Daoy (cell line): ENCODE data around the gene GIGYF2. TPM values are rescaled to one million over a fixed set of nuclear protein-coding genes. Genes with fewer than 3 reads are reported as not detected.

Experiments used
- DNase-seq: peaks from one replicate; pipeline ENCODE4 v3.0.0-alpha.2; 2015; ENCODE audit warnings: low read depth
- total RNA-seq: library from RNA; depleted of rRNA; stranded (reverse); fragments of >200 nt; shearing (Covaris generic); gene quantifications from 2 replicates; pipeline ENCODE4 v1.2.3, GENCODE V29; 2014

GIGYF2 gene
- total RNA-seq, 1 experiment from 2014 or later: 56.9 TPM

GRCh38 chr2:232761301-232761907 lies 64.3 kb downstream of the GIGYF2 start:
- DNase-seq: peak; percentile 14

- no peak for DNase-seq
These were observed 70.7 kb downstream of the GIGYF2 start for GRCh38 chr2:232767866-232768265.

- DNase-seq: no peak
These were observed 73.1 kb downstream of the GIGYF2 start for GRCh38 chr2:232770207-232770606.

- DNase-seq: no peak
These were observed 74.7 kb downstream of the GIGYF2 start for GRCh38 chr2:232771870-232772269.

GRCh38 chr2:232772531-232772930 lies 75.4 kb downstream of the GIGYF2 start:
- no peak for DNase-seq

GRCh38 chr2:232773815-232774214 lies 76.7 kb downstream of the GIGYF2 start:
- no peak for DNase-seq

- DNase-seq: no peak
These were observed 79.3 kb downstream of the GIGYF2 start, which contains the start of gene KCNJ13 for GRCh38 chr2:232776435-232776834. TSS of gene KCNJ13 (minus strand) at chr2:232776565. CDS start at chr2:232771362, 5,203 bp downstream.

- no peak for DNase-seq
These were observed 80.1 kb downstream of the GIGYF2 start for GRCh38 chr2:232777276-232777675.

GRCh38 chr2:232779465-232779864 lies 82.3 kb downstream of the GIGYF2 start:
- no peak for DNase-seq

- DNase-seq: no peak
These were observed 82.8 kb downstream of the GIGYF2 start for GRCh38 chr2:232779934-232780333.

GRCh38 chr2:232781765-232782164 lies 84.6 kb downstream of the GIGYF2 start:
- peak; percentile 82 for DNase-seq

- no peak for DNase-seq
These were observed 86.1 kb downstream of the GIGYF2 start for GRCh38 chr2:232783278-232783677.

GRCh38 chr2:232787806-232788205 lies 90.7 kb downstream of the GIGYF2 start:
- no peak for DNase-seq

GRCh38 chr2:232789082-232789481 lies 92.0 kb downstream of the GIGYF2 start:
- DNase-seq: no peak

- no peak for DNase-seq
These were observed 94.4 kb downstream of the GIGYF2 start for GRCh38 chr2:232791518-232791917.

- no peak for DNase-seq
These were observed 96.1 kb downstream of the GIGYF2 start for GRCh38 chr2:232793271-232793670.

GRCh38 chr2:232794981-232795380 lies 97.8 kb downstream of the GIGYF2 start:
- no peak for DNase-seq

GRCh38 chr2:232795920-232796319 lies 98.8 kb downstream of the GIGYF2 start:
- no peak for DNase-seq

GRCh38 chr2:232798187-232798586 lies 101.1 kb downstream of the GIGYF2 start:
- DNase-seq: no peak

GRCh38 chr2:232800166-232800565 lies 103.0 kb downstream of the GIGYF2 start:
- DNase-seq: no peak

- no peak for DNase-seq
These were observed 105.0 kb downstream of the GIGYF2 start for GRCh38 chr2:232802091-232802490.

- no peak for DNase-seq
These were observed 112.4 kb downstream of the GIGYF2 start for GRCh38 chr2:232809349-232810124.

GRCh38 chr2:232810444-232810843 lies 113.3 kb downstream of the GIGYF2 start:
- no peak for DNase-seq
